HEK293 (cell line): ENCODE data around the gene SOX6.

Experiments
- CTCF ChIA-PET: fragments of 350-600 bp; formaldehyde crosslinking; extraction: SDS; loops from one replicate; lab custom pipeline; 2021; ENCODE audit warnings: antibody characterized with exemption; lab: Yijun Ruan, JAX
- POLR2A ChIA-PET: fragments of 300-600 bp; formaldehyde crosslinking; extraction: SDS; loops from one replicate; lab custom pipeline; 2020; ENCODE audit warnings: antibody characterized with exemption, inconsistent platforms; lab: Yijun Ruan, JAX
- H3K27ac ChIP-seq: fragments of 200-500 bp; sonication (Bioruptor generic); 2 replicates; pipeline ENCODE4 v1.5.1; 2014; ENCODE audit warnings: low read depth, low read length, control low read depth, inconsistent platforms; ENCODE audit errors: extremely low read depth
- H3K36me3 ChIP-seq, 2 experiments: fragments of 200-500 bp in 1 of 2; sonication (Bioruptor generic) in 1 of 2; 1 replicate in 1 of 2; 2 replicates in 1 of 2; pipeline ENCODE4 v1.5.1; 2014 to 2017; ENCODE audit warnings: inconsistent platforms in 2 of 2, low read length in 2 of 2; ENCODE audit not compliant: control insufficient read depth in 2 of 2, insufficient read depth in 1 of 2
- H3K4me1 ChIP-seq: fragments of 200-500 bp; sonication (Bioruptor generic); 2 replicates; pipeline ENCODE4 v1.5.1; 2014; ENCODE audit warnings: mild to moderate bottlenecking, low read length, inconsistent platforms; ENCODE audit not compliant: control insufficient read depth, insufficient read depth
- H3K4me3 ChIP-seq: 2 replicates; pipeline ENCODE4 v1.5.1; 2011; ENCODE audit warnings: low read depth, mild to moderate bottlenecking, control low read depth, low read length, moderate library complexity
- H3K9me3 ChIP-seq: fragments of 200-500 bp; sonication (Bioruptor generic); 2 replicates; pipeline ENCODE4 v1.5.1; 2014; ENCODE audit warnings: low read depth, low read length, inconsistent platforms; ENCODE audit not compliant: control insufficient read depth, insufficient read depth
- AEBP2 ChIP-seq: fragments of 450-650 bp; formaldehyde crosslinking; IDR thresholded peaks from 2 replicates; pipeline ENCODE4 v1.5.1; 2016; ENCODE audit warnings: missing biosample characterization, missing genetic modification characterization, borderline replicate concordance
- PATZ1 ChIP-seq: fragments of 450-650 bp; formaldehyde crosslinking; IDR thresholded peaks from 2 replicates; pipeline ENCODE4 v1.5.1; 2016; ENCODE audit warnings: missing biosample characterization, missing genetic modification characterization
- SALL2 ChIP-seq: fragments of 450-650 bp; formaldehyde crosslinking; IDR thresholded peaks from 2 replicates; pipeline ENCODE4 v1.5.0; 2017; ENCODE audit warnings: missing biosample characterization, mild to moderate bottlenecking, missing genetic modification characterization, borderline replicate concordance
- YY2 ChIP-seq: fragments of 450-650 bp; formaldehyde crosslinking; IDR thresholded peaks from 2 replicates; pipeline ENCODE4 v1.5.1; 2016; ENCODE audit warnings: missing biosample characterization, missing genetic modification characterization
- ZBTB1 ChIP-seq: fragments of 450-650 bp; formaldehyde crosslinking; IDR thresholded peaks from 2 replicates; pipeline ENCODE4 v1.5.1; 2016; ENCODE audit warnings: missing biosample characterization, missing genetic modification characterization
- ZFP41 ChIP-seq: fragments of 450-650 bp; formaldehyde crosslinking; IDR thresholded peaks from 2 replicates; pipeline ENCODE4 v1.5.1; 2016; ENCODE audit warnings: missing biosample characterization, missing genetic modification characterization, borderline replicate concordance
- ZFP69B ChIP-seq: fragments of 450-650 bp; formaldehyde crosslinking; IDR thresholded peaks from 2 replicates; pipeline ENCODE4 v1.5.1; 2016; ENCODE audit warnings: missing biosample characterization, missing genetic modification characterization
- ZNF10 ChIP-seq: fragments of 450-650 bp; formaldehyde crosslinking; IDR thresholded peaks from 2 replicates; pipeline ENCODE4 v1.5.1; 2017; ENCODE audit warnings: missing biosample characterization, missing genetic modification characterization
- ZNF157 ChIP-seq: fragments of 450-650 bp; formaldehyde crosslinking; IDR thresholded peaks from 2 replicates; pipeline ENCODE4 v1.5.1; 2016; ENCODE audit warnings: missing biosample characterization, missing genetic modification characterization
- ZNF2 ChIP-seq: fragments of 450-650 bp; formaldehyde crosslinking; IDR thresholded peaks from 2 replicates; pipeline ENCODE4 v1.5.1; 2016; ENCODE audit warnings: missing biosample characterization, missing genetic modification characterization
- ZNF324 ChIP-seq: fragments of 450-650 bp; formaldehyde crosslinking; IDR thresholded peaks from 2 replicates; pipeline ENCODE4 v1.5.1; 2016; ENCODE audit warnings: missing biosample characterization, missing genetic modification characterization
- ZNF366 ChIP-seq: fragments of 450-650 bp; formaldehyde crosslinking; conservative IDR thresholded peaks from 2 replicates; pipeline ENCODE4 v1.5.1; 2016; ENCODE audit warnings: missing biosample characterization, missing genetic modification characterization
- ZNF48 ChIP-seq: fragments of 450-650 bp; formaldehyde crosslinking; IDR thresholded peaks from 2 replicates; pipeline ENCODE4 v1.5.1; 2016; ENCODE audit warnings: missing biosample characterization, missing genetic modification characterization
- ZNF558 ChIP-seq: fragments of 450-650 bp; formaldehyde crosslinking; IDR thresholded peaks from 2 replicates; pipeline ENCODE4 v1.5.1; 2016; ENCODE audit warnings: missing biosample characterization, missing genetic modification characterization
- ZNF596 ChIP-seq: fragments of 450-650 bp; IDR thresholded peaks from 2 replicates; pipeline ENCODE4 v1.5.0; 2018; ENCODE audit warnings: missing biosample characterization, mild to moderate bottlenecking, missing genetic modification characterization, moderate library complexity
- ZNF623 ChIP-seq: fragments of 450-650 bp; formaldehyde crosslinking; IDR thresholded peaks from 2 replicates; pipeline ENCODE4 v1.5.1; 2016; ENCODE audit warnings: missing biosample characterization, missing genetic modification characterization
- ZNF654 ChIP-seq: fragments of 450-650 bp; formaldehyde crosslinking; IDR thresholded peaks from 2 replicates; pipeline ENCODE4 v1.5.1; 2016; ENCODE audit warnings: low read depth, missing biosample characterization, missing genetic modification characterization
- ZNF777 ChIP-seq: fragments of 450-650 bp; formaldehyde crosslinking; IDR thresholded peaks from 2 replicates; pipeline ENCODE4 v1.5.1; 2017; ENCODE audit warnings: missing biosample characterization, missing genetic modification characterization, borderline replicate concordance
- ZNF837 ChIP-seq: fragments of 450-650 bp; formaldehyde crosslinking; IDR thresholded peaks from 2 replicates; pipeline ENCODE4 v1.5.1; 2016; ENCODE audit warnings: missing biosample characterization, missing genetic modification characterization
- ZSCAN16 ChIP-seq: fragments of 450-650 bp; formaldehyde crosslinking; IDR thresholded peaks from 2 replicates; pipeline ENCODE4 v1.5.1; 2016; ENCODE audit warnings: missing biosample characterization, missing genetic modification characterization

SOX6 gene

GRCh38 chr11:16081382-16082094 is 274.8 kb downstream of the SOX6 start:
- Histone ChIP-seq H3K27ac (no peak overlapping the region), H3K9me3 (no peaks in the 10 kb centered on the region), H3K4me3 (no peak overlapping the region), H3K4me1 (peaks cover 4% of the 10 kb centered on the region; the same call in 1 of the 2 replicates), H3K36me3 (no peaks in the 10 kb centered on the region)
- TF ChIP-seq ZNF596 (tag by site-specific recombination), result no peak
- no peak for TF ChIP-seq AEBP2 (tag by site-specific recombination)
- ChIA-PET POLR2A (no interaction called here), CTCF (interaction anchor here (0.7 to 1.0 kb wide), 3 partner anchors 11 to 304 kb away, joined by 4 to 5 read pairs (median 5); no protein-coding TSS in a partner anchor)

GRCh38 chr11:16080688-16081381 is 275.5 kb downstream of the SOX6 start:
- no peak overlapping the region for H3K27ac ChIP-seq
- no peak for TF ChIP-seq ZNF366
- no peak for TF ChIP-seq SALL2 (tag by site-specific recombination)
- no peak for TF ChIP-seq YY2 (tag by site-specific recombination)
- TF ChIP-seq ZNF324, result no peak
- TF ChIP-seq ZNF837 (tag by site-specific recombination), result no peak
- TF ChIP-seq ZNF48 (tag by site-specific recombination), result no peak
- TF ChIP-seq ZSCAN16, result no peak
- TF ChIP-seq ZNF654 (tag by site-specific recombination), result no peak
- TF ChIP-seq ZNF558, result no peak
- no peak for TF ChIP-seq ZFP69B (tag by site-specific recombination)
- TF ChIP-seq ZNF2 (tag by site-specific recombination), result no peak
- TF ChIP-seq ZNF10 (tag by site-specific recombination), result no peak
- TF ChIP-seq ZBTB1, result no peak
- no peak for TF ChIP-seq ZNF157 (tag by site-specific recombination)
- TF ChIP-seq ZNF623, result no peak
- TF ChIP-seq AEBP2 (tag by site-specific recombination), result no peak
- TF ChIP-seq ZNF777 (tag by site-specific recombination), result no peak
- no peak for TF ChIP-seq ZFP41
- no peak for TF ChIP-seq PATZ1 (tag by site-specific recombination)
- no peaks in the 10 kb centered on the region for H3K9me3 ChIP-seq
- no peaks in the 10 kb centered on the region for H3K36me3 ChIP-seq
- ChIA-PET POLR2A (interaction anchor here (0.6 kb wide), 1 partner anchor 1951 kb away, joined by 3 read pairs; no protein-coding TSS in a partner anchor), CTCF (interaction anchor here (0.7 kb wide), 1 partner anchor 305 kb away, joined by 5 read pairs; no protein-coding TSS in a partner anchor)
- no peak overlapping the region for H3K4me3 ChIP-seq
- peaks cover 4% of the 10 kb centered on the region; the same call in 1 of the 2 replicates for H3K4me1 ChIP-seq
